GM12892 (cell line): ENCODE results near the gene EIF3J.

ENCODE experiments used
- POLR2A ChIP-seq: IDR thresholded peaks from 2 replicates; pipeline ENCODE4 v1.6.1; 2011; ENCODE audit warnings: low read depth, low read length, control low read depth
- POLR2AphosphoS5 ChIP-seq: IDR thresholded peaks from 2 replicates; pipeline ENCODE4 v1.6.1; 2011; ENCODE audit warnings: low read depth, low read length, control low read depth
- TAF1 ChIP-seq: IDR thresholded peaks from 2 replicates; pipeline ENCODE4 v1.6.1; 2011; ENCODE audit warnings: low read depth, mild to moderate bottlenecking, control low read depth, low read length, borderline replicate concordance

DNA sequence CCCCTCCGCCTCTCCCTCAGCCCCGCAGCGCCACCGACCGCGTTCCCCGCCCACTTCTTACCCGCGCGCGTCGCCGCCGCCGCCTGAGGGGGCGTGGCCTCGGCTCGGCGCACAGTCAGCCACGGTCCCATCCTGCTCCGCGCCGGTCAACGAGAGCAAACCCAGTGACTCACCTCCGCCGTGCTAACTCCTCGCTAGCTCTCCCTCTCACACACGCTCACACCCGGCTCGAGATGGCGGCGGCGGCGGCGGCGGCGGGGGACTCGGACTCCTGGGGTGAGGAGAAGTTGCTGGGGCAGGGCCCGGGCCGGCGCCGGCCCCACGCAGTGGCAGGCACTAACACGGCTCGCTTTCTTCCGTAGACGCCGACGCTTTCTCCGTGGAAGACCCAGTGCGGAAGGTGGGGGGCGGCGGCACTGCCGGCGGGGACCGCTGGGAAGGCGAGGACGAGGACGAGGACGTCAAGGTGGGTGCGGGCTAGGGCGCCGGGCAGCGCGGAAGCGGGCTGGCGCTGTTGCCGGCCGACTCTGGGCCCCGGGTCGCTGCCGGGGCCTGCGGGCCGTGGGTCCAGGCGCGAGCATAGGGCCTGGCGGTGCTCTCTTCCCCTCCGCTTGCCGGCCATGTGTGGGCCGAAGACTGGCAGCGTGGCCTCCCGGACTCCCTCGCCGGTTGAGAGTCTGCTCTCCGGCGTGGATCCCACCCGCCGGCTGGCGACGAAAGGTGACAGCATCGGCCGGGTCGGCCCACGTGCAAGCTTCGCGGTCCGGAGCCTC, at the start of gene EIF3J:
- peak; percentile 94 for TF ChIP-seq POLR2A
- peak; percentile 86 for TF ChIP-seq POLR2AphosphoS5
- peak; percentile 85 for TF ChIP-seq TAF1
